WERI-Rb-1 (cell line): ENCODE results near the gene RRAS.

Experiments used
- DNase-seq: peaks from one replicate; pipeline ENCODE4 v3.0.0-alpha.2; 2020
- H3K27ac ChIP-seq: fragments of 250-450 bp; sonication (Bioruptor Pico); 2 replicates; pipeline ENCODE4 v1.5.1; 2020; ENCODE audit warnings: mild to moderate bottlenecking, moderate library complexity
- H3K27me3 ChIP-seq: fragments of 250-450 bp; sonication (Bioruptor Pico); 2 replicates; pipeline ENCODE4 v1.5.1; 2021; ENCODE audit warnings: mild to moderate bottlenecking, low read depth, moderate library complexity; ENCODE audit not compliant: insufficient read depth, severe bottlenecking
- H3K36me3 ChIP-seq: fragments of 250-450 bp; sonication (Bioruptor Pico); 2 replicates; pipeline ENCODE4 v1.5.1; 2020; ENCODE audit warnings: mild to moderate bottlenecking, moderate library complexity
- H3K4me3 ChIP-seq: 2 replicates; pipeline ENCODE4 v1.5.1; 2011; ENCODE audit warnings: low read depth, mild to moderate bottlenecking, control low read depth, low read length
- H3K9me3 ChIP-seq: fragments of 250-450 bp; sonication (Bioruptor Pico); 2 replicates; pipeline ENCODE4 v1.5.1; 2021; ENCODE audit warnings: mild to moderate bottlenecking, moderate library complexity; ENCODE audit not compliant: severe bottlenecking
- TF ChIP-seq, protein P1 (sequence below): IDR thresholded peaks from 2 replicates; pipeline ENCODE4 v1.5.1; 2011; ENCODE audit warnings: low read depth, mild to moderate bottlenecking, control low read depth, inconsistent platforms, low read length

Gene RRAS

DNA sequence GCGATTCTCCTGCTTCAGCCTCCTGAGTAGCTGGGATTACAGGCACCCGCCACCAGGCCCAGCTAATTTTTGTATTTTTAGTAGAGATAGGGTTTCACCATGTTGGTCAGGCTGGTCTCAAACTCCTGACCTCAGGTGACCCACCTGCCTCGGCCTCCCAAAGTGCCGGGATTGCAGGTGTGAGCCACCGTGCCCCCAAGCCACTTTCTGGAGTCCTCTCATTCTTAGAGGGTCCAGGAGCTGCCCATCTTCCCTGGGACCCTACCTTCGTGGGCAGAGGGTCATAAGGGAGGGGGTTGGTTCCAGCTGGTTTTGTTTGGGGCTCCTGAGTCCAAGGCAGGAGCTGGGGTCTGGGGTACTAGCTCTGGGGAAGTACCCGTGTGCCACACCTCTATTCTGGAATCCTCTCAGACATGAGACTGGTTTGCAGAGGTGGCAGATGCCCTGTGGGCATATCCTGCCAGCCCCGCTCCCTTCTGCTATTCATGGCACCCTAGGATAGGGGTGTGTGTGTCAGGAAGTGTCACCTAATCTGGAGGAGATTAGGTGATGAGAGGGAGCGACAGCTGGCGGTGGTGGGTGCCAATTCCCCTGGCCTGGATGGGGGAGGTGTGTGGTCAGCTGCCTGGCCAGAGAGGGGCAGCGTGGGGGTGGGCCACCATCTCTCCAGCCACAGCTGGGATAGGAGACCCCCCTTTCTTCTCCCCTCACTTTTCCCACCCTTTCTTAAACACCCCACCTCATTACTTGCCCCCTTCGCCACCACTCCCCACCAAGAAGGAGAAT, 39.2 kb upstream of the RRAS start:
- Histone ChIP-seq H3K27ac (peak overlapping the region; percentile 99), H3K36me3 (peaks cover 48% of the 10 kb centered on the region), H3K4me3 (peak overlapping the region; percentile 41), H3K9me3 (no peaks in the 10 kb centered on the region), H3K27me3 (no peaks in the 10 kb centered on the region)
- peak; percentile 82 for DNase-seq
- TF ChIP-seq, protein P1, sequence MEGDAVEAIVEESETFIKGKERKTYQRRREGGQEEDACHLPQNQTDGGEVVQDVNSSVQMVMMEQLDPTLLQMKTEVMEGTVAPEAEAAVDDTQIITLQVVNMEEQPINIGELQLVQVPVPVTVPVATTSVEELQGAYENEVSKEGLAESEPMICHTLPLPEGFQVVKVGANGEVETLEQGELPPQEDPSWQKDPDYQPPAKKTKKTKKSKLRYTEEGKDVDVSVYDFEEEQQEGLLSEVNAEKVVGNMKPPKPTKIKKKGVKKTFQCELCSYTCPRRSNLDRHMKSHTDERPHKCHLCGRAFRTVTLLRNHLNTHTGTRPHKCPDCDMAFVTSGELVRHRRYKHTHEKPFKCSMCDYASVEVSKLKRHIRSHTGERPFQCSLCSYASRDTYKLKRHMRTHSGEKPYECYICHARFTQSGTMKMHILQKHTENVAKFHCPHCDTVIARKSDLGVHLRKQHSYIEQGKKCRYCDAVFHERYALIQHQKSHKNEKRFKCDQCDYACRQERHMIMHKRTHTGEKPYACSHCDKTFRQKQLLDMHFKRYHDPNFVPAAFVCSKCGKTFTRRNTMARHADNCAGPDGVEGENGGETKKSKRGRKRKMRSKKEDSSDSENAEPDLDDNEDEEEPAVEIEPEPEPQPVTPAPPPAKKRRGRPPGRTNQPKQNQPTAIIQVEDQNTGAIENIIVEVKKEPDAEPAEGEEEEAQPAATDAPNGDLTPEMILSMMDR, result no peak

DNA sequence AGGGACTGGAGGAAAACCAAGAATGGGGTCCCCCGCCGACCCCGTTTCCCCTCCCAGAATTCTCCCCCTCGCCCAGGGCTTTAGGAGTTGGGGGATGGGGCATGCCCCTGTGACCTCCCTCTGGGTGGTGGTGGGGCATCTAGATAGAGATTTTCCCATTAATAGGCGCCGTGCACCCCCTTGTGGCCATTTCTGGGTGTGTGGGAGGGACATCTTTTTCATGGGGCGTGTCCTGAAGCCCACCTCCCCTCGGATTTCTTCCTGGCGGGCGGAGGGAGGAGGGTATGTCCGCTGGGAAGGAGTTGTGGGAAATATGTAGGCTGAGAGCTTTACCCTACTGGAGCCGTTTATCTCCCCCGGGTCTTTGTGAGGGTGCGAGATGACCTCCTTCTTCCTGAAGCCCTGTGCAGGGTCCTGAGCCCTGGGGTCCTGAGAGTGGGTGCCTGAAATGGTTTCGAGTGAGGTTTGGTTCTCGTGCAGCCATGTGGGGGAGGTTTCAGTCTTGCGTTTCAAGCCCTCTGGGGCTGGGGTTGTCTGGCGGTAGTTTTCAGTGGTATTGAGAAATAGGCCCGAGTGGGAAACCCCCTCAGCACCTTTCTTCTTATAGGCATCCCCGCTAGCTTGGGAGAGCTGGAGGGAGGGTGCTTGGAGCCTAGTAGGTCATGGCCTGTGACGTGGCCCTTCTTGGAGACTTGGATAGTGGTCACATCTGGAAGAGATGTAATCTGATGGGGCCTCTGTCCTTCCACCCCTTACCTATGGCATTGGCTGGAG, 38.1 kb upstream of the RRAS start:
- Histone ChIP-seq H3K36me3 (peaks cover 38% of the 10 kb centered on the region), H3K4me3 (peak overlapping the region; percentile 99), H3K27me3 (no peaks in the 10 kb centered on the region), H3K9me3 (no peaks in the 10 kb centered on the region), H3K27ac (peak overlapping the region; percentile 99)
- peak; percentile 90 for DNase-seq
- TF ChIP-seq, protein P1, result peak; percentile 59

DNA sequence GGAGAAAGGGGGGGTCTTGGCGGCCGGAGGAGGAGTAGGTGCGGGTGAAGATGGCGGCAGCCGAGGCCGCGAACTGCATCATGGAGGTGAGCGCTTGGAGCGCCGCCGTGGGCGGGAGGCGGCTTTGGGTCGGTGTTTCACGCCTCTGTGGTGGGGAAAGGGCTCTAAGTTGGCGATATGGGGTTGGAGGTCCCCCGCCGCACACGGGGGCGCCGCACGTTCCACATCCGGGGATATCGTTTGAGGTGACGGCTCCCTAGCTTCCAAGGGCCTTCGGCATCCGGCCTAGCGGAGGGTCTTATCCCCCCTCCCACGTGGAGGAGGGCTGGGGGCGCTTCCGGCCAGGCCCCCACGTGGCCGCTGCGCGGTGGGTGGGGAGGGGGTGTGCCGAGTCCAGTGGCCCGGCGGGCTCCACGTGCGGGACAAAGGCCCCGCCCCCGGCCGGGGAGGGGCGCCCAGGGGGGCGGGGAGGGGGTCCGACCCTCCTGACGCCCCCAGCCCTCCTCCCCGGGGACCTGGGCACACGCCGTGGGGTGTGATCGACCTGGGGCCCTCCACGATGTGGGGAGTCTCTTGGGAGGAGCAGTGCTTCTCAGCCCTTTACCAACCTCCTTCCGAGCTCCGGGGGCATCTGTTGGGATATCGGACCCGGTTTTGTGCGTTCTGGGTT, 37.4 kb upstream of the RRAS start, which contains the start of gene PRMT1:
PRMT1 (plus strand) TSS at position 41 of the 670 bp plus-strand sequence; CDS start at position 51, 10 bp downstream.
- Histone ChIP-seq H3K4me3 (peak within 1 kb of the TSS; percentile 99), H3K27me3 (no peaks in the 10 kb centered on the region), H3K36me3 (peaks cover 31% of the 10 kb centered on the region), H3K9me3 (no peaks in the 10 kb centered on the region), H3K27ac (peak within 1 kb of the TSS; percentile 99)
- peak; percentile 58 for DNase-seq
- TF ChIP-seq, protein P1, result no peak

DNA sequence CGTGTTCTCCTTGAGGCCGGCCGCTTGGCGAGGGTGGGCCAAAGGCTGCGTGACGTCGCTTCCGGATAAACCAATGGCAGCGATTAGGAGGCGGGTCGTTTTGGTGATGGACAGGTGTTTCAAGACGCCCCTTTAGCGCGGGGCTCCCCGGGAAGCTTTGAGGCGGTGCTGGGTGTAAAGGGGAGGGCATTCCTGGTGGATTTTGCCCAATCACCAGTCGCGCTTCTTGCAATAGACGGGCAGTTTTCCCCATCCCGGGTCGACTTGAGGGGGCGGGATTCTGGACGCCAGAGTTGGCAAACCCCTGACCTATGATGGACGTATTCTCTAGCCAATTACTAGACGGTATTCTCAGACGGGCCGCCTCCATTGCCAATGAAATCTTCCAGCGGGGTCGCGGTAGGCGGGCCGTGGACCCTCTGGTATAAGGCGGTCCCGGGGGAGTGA, 36.9 kb upstream of the RRAS start:
- H3K27me3 ChIP-seq, result no peaks in the 10 kb centered on the region
- DNase-seq, result peak; percentile 99
- TF ChIP-seq, protein P1, result no peak
- peak overlapping the region; percentile 99 for H3K27ac ChIP-seq
- H3K9me3 ChIP-seq, result no peaks in the 10 kb centered on the region
- peak overlapping the region; percentile 99 for H3K4me3 ChIP-seq
- peaks cover 25% of the 10 kb centered on the region for H3K36me3 ChIP-seq

DNA sequence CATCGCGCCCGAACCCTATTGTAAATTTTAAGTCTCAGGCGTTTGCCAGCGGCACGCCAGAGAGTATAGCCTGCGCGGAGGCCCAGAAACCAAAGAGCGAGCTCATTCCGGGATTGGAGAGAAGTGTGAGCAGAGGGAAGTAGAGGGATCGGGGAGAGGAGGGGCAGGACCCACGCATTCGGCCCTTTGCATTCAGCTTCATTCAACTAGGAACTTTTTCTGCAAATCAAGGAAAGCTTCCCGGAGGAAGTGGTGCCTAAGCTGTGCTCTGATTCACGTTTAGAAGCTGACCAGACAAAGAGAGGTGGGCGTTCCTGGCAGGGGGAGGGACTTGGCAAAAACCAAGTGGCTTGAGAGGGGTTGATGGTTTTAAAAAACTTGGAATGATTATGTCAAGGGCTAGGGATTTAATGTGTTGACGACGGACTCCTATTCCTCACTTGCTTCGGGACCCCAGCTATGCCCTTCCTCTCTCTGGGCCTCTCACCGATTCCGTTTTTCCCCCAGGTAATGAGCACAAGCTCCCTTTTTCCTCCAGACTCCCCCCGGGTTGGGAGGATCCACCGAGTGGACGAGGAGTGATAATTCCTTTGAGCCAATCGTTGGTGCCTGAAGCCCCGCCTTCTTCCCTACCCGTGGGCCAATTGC, 36.3 kb upstream of the RRAS start:
- TF ChIP-seq, protein P1, result no peak
- no peak for DNase-seq
- peak overlapping the region; percentile 46 for H3K4me3 ChIP-seq
- peak overlapping the region; percentile 99 for H3K27ac ChIP-seq
- H3K9me3 ChIP-seq, result no peaks in the 10 kb centered on the region
- H3K27me3 ChIP-seq, result no peaks in the 10 kb centered on the region
- peaks cover 20% of the 10 kb centered on the region for H3K36me3 ChIP-seq
